Measurements from ENCODE around the gene EMP2. TPM values are rescaled to one million over a fixed set of nuclear protein-coding genes. Genes with fewer than 3 reads are reported as not detected.
"Not testable (repeated sequence)": the region's sequence is repeated elsewhere in the genome, so short reads cannot be mapped to it uniquely, and the experiment has no call there.

Gene EMP2
- total RNA-seq, 3 donors from 2014 or later, result 46.9 to 69.2 (median 66.0) TPM

- no peaks in the 10 kb centered on the region for H3K9me3 ChIP-seq
- no peak overlapping the region for H3K27ac ChIP-seq
- no peak overlapping the region for H3K4me3 ChIP-seq
- H3K27me3 ChIP-seq, result no peaks in the 10 kb centered on the region
- intact Hi-C loops (cut with DNase I; ENCODE audit: low total_unique reads), result no loop called here
- H3K4me1 ChIP-seq, result peaks cover 2 to 10% of the 10 kb centered on the region in 2 donors
- TF ChIP-seq CTCF (IDR thresholded peaks at IDR 0.05) (no peak), POLR2A (IDR thresholded peaks at IDR 0.05) (no peak), POLR2AphosphoS5 (IDR thresholded peaks at IDR 0.05) (no peak)
- DNase-seq (ENCODE audit: low spot score in 2 of 2), result no peak
- H3K36me3 ChIP-seq, result no peaks in the 10 kb centered on the region
These were observed 41.9 kb upstream of the EMP2 start for GRCh38 chr16:10622036-10622921.

DNA sequence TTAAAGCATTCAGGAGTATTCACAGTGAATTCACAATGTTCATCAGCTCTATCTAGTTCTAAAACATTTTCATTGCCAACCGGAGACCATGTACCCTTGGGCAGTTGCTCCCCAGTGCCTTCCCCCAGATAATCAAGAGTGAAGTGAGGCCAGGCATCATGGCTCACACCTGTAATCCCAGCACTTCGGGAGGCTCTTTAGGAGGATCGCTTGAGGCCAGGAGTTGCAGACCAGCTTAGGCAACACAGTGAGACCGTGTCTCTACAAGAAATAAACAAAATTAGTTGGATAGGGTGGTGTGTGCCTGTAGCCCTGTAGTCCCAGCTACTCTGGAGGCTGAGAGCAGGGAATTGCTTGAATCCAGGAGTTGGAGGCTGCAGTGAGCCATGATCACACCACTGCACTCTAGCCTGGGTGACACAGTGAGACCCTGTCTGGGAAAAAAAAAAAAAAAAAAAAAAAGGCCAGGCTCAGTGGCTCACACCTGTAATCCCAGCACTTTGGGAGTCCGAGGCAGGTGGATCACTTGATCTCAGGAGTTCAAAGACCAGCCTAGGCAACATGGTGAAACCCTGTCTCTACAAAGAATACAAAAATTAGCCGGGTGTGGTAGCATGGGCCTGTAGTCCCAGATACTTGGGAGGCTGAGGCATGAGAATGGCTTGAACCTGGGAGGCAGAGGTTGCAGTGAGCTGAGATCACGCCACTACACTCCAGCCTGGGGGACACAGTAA is 41.0 kb upstream of the EMP2 start:
- intact Hi-C loops (cut with DNase I; ENCODE audit: low total_unique reads); H3K9me3 ChIP-seq; H3K4me3 ChIP-seq; H3K36me3 ChIP-seq; DNase-seq (ENCODE audit: low spot score in 2 of 2); H3K27ac ChIP-seq; H3K27me3 ChIP-seq: not testable (repeated sequence)
- peaks cover 10 to 11% of the 10 kb centered on the region in 2 donors for H3K4me1 ChIP-seq

DNA sequence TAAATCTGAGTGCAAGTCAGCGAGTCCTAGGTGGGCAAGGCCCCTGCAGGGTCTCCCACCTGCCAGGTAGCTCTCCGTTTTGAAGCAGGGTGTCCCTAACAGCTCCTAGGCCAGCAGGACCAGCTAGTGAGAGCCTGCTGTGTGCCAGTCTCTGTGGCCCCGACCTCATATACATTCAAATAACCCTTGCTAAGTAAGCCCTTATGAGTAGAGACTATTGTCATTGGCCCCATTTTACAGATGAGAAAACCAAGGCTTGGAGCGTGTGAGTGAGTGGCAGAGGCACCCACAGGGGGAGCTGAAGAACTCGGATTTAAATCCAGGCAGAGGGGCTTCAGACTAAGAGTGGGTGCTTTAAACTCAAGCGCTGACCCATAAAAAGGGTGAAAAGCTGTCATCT is 39.7 kb upstream of the EMP2 start:
- DNase-seq (ENCODE audit: low spot score in 2 of 2), result no peak
- Histone ChIP-seq H3K9me3 (no peaks in the 10 kb centered on the region), H3K4me3 (no peak overlapping the region), H3K4me1 (peaks cover 10 to 11% of the 10 kb centered on the region in 2 donors), H3K36me3 (no peaks in the 10 kb centered on the region), H3K27me3 (no peaks in the 10 kb centered on the region), H3K27ac (no peak overlapping the region)
- TF ChIP-seq POLR2AphosphoS5 (IDR thresholded peaks at IDR 0.05) (no peak), CTCF (IDR thresholded peaks at IDR 0.05) (no peak), POLR2A (IDR thresholded peaks at IDR 0.05) (no peak)
- intact Hi-C loops (cut with DNase I; ENCODE audit: low total_unique reads), result no loop called here

DNA sequence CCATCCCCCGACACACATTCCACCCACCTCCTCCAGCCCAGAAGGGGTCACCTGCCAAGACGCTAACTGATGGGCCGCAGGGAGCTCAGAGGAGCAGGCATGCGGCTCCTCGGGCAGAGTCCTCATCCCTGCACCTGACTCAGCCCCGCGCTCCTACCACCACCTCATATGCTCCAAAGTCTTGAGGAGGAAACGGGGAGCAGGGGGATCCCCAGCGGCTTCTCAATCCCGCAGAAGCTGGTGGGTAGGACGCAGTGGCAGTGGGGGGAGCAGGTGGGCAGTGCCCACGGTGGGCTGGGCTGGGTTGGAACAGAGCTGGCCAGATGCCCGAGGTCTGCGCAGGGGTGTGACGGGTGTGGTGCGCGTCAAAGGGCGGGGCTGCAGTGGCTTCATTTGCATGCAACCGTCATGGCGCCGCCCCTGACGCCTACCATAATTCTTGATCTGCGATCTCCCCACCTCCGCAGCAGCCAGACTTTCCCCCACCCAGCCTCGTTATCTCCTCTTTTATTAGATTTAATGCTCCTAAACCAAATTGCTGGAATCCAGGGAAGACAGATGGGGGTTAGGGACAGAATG is 39.0 kb upstream of the EMP2 start:
- Histone ChIP-seq H3K27ac (peak overlapping the region; percentile 71 to 74), H3K36me3 (no peaks in the 10 kb centered on the region), H3K9me3 (no peaks in the 10 kb centered on the region), H3K4me1 (peaks cover 10 to 11% of the 10 kb centered on the region in 2 donors), H3K27me3 (no peaks in the 10 kb centered on the region), H3K4me3 (peak overlapping the region in 2 of 3 donors; percentile 42 to 57)
- DNase-seq (ENCODE audit: low spot score in 2 of 2), result peak; percentile 26 to 68
- intact Hi-C loops (cut with DNase I; ENCODE audit: low total_unique reads), result no loop called here
- TF ChIP-seq POLR2AphosphoS5 (IDR thresholded peaks at IDR 0.05) (no peak), CTCF (IDR thresholded peaks at IDR 0.05) (no peak), POLR2A (IDR thresholded peaks at IDR 0.05) (no peak)

GRCh38 chr16:10618710-10619209 is 38.4 kb upstream of the EMP2 start:
- peaks cover 10 to 11% of the 10 kb centered on the region in 2 donors for H3K4me1 ChIP-seq
- TF ChIP-seq CTCF (IDR thresholded peaks at IDR 0.05), result no peak
- H3K4me3 ChIP-seq, result peak overlapping the region in 2 of 3 donors; percentile 42 to 57
- intact Hi-C loops (cut with DNase I; ENCODE audit: low total_unique reads), result no loop called here
- no peaks in the 10 kb centered on the region for H3K9me3 ChIP-seq
- peak overlapping the region; percentile 71 to 74 for H3K27ac ChIP-seq
- no peaks in the 10 kb centered on the region for H3K27me3 ChIP-seq
- H3K36me3 ChIP-seq, result no peaks in the 10 kb centered on the region
- DNase-seq (ENCODE audit: low spot score in 2 of 2), result peak in 1 of 2 donors; percentile 43
